ENCODE data around the gene CDC42SE1.

Gene CDC42SE1

DNA sequence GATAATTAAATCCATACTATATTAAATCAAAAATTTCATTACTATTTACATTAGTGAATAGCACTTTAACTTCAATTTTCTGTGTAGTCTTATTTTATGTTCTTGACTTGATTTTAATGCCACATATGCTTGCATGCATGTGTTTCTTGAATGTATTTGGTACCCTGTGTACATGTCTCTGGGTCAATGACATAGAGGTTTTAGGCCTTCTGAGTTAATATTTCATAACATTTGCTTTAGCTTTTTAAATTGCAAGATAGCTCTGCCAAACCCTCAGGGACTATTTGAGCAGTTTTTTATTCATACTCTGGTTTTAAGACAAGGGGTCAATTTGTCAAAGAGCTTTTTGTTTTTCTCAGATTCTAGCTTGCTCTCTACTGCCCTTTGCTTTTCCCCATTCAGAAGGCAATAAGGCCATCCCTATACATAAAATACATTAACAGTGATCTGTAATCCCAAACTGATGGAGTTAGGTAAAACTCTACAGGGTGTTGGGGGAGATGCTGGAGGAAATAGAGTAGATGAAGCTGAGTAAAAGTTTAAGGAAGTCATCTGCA lies 5.7 kb upstream of the CDC42SE1 start:
- H3K27ac Mint-ChIP-seq = peak overlapping the region; percentile 13 to 69 (median 42)
- peaks cover 30% of the 10 kb centered on the region for H3K36me3 Mint-ChIP-seq (ENCODE audit: low read depth)
- H3K4me1 Mint-ChIP-seq = peaks cover 45% of the 10 kb centered on the region
- TF ChIP-seq, protein P1, sequence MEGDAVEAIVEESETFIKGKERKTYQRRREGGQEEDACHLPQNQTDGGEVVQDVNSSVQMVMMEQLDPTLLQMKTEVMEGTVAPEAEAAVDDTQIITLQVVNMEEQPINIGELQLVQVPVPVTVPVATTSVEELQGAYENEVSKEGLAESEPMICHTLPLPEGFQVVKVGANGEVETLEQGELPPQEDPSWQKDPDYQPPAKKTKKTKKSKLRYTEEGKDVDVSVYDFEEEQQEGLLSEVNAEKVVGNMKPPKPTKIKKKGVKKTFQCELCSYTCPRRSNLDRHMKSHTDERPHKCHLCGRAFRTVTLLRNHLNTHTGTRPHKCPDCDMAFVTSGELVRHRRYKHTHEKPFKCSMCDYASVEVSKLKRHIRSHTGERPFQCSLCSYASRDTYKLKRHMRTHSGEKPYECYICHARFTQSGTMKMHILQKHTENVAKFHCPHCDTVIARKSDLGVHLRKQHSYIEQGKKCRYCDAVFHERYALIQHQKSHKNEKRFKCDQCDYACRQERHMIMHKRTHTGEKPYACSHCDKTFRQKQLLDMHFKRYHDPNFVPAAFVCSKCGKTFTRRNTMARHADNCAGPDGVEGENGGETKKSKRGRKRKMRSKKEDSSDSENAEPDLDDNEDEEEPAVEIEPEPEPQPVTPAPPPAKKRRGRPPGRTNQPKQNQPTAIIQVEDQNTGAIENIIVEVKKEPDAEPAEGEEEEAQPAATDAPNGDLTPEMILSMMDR (IDR thresholded peaks at IDR 0.05; ENCODE audit: unreplicated experiment in 3 of 3) = no peak
- H3K9me3 Mint-ChIP-seq = no peaks in the 10 kb centered on the region
- no peaks in the 10 kb centered on the region for H3K27me3 Mint-ChIP-seq (ENCODE audit: low read depth)
- H3K4me3 Mint-ChIP-seq = peak overlapping the region in 1 of 3 experiments; percentile 53

DNA sequence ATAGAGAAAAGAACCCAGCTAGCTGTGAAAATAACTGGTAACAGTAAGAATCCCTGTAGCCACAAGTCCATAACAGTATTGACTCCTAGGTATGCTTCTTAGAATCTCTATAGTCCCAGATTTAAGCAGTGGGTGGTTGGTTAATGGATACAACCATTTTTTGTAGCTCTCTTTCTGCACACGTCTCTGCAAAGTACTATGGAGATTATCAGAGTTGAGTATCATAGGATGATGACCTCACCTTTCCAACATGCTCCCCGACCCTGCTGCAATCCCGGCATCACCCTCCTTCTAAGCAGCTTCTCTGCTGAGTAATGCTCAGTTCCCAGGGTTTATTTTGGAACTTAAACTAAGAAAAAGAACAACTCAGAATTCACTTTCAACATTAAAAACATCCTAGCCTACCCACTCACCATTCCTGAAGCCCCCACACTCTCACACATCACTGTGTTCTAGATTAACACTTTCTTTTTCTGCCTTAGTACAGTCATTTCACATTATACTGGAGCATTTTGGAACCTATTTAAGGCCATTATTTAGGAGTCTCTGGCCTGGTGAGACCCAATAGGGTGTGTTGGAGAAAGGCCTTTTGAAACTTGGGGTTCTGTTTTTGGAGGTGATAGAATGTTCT lies 3.4 kb upstream of the CDC42SE1 start:
- Mint-ChIP-seq H3K9me3 (no peaks in the 10 kb centered on the region), H3K27me3 (ENCODE audit: low read depth) (no peaks in the 10 kb centered on the region), H3K4me1 (peaks cover 41% of the 10 kb centered on the region), H3K4me3 (peak overlapping the region; percentile 90 to 97 (median 94)), H3K27ac (peak overlapping the region; percentile 92 to 98 (median 95)), H3K36me3 (ENCODE audit: low read depth) (peaks cover 22% of the 10 kb centered on the region)
- TF ChIP-seq, protein P1 (IDR thresholded peaks at IDR 0.05; ENCODE audit: unreplicated experiment in 3 of 3) = no peak

DNA sequence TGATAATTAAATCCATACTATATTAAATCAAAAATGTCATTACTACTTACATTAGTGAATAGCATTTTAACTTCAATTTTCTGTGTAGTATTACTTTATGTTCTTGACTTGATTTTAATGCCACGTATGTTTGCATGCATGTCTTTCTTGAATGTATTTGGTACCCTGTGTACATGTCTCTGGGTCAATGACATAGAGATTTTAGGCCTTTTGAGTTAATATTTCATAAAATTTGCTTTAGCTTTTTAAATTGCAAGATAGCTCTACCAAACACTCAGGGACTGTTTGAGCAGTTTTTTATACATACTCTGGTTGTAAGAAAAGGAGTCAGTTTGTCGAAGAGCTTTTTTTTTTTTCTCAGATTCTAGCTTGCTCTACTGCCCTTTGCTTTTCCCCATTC lies 2.3 kb upstream of the CDC42SE1 start:
- TF ChIP-seq, protein P1 (IDR thresholded peaks at IDR 0.05; ENCODE audit: unreplicated experiment in 3 of 3) = no peak
- Mint-ChIP-seq H3K36me3 (ENCODE audit: low read depth) (peaks cover 24% of the 10 kb centered on the region), H3K27ac (peak overlapping the region; percentile 92 to 98 (median 95)), H3K4me3 (peak overlapping the region; percentile 90 to 97 (median 94)), H3K27me3 (ENCODE audit: low read depth) (no peaks in the 10 kb centered on the region), H3K4me1 (peaks cover 50% of the 10 kb centered on the region), H3K9me3 (no peaks in the 10 kb centered on the region)

DNA sequence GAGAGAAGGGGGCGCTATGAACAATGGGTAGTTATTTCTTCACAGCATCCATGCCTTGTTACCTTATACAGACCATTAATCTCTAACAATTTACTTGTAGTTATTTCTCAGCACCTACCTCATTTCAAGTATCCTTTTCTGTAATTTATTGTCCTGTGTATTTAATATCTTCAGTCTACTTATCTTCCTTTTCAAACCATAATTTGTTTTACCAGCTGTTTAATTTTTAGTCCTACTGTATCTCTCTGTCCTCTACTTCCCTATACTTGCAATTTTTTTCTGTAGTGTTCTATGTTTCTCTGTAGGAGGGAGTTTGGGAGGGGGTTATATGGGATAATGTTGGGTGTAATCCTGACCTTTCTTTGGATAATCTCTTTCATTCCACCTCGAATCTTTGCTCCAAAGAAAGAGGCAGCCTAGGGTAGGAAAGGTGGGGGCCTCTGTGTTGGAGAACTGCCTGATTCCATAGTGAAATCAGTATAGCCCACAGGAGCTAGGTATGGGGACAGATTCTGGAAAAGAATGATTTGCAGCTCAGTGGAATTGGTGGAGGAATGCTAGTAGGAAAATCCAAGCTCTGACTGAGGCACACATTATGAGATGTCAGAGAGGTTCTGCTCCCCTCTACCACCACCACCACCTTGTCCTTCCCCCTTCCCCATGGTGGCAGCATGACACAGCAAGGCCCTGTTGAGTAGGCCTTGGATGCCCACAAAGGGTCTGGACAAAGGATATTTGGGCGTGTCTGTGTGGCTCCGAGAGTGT lies 1.4 kb upstream of the CDC42SE1 start:
- TF ChIP-seq, protein P1 (IDR thresholded peaks at IDR 0.05; ENCODE audit: unreplicated experiment in 3 of 3) = no peak
- Mint-ChIP-seq H3K27ac (peak overlapping the region; percentile 92 to 98 (median 95)), H3K4me3 (peak overlapping the region; percentile 90 to 97 (median 94)), H3K36me3 (ENCODE audit: low read depth) (peaks cover 22% of the 10 kb centered on the region), H3K9me3 (no peaks in the 10 kb centered on the region), H3K27me3 (ENCODE audit: low read depth) (no peaks in the 10 kb centered on the region), H3K4me1 (peaks cover 58% of the 10 kb centered on the region)

DNA sequence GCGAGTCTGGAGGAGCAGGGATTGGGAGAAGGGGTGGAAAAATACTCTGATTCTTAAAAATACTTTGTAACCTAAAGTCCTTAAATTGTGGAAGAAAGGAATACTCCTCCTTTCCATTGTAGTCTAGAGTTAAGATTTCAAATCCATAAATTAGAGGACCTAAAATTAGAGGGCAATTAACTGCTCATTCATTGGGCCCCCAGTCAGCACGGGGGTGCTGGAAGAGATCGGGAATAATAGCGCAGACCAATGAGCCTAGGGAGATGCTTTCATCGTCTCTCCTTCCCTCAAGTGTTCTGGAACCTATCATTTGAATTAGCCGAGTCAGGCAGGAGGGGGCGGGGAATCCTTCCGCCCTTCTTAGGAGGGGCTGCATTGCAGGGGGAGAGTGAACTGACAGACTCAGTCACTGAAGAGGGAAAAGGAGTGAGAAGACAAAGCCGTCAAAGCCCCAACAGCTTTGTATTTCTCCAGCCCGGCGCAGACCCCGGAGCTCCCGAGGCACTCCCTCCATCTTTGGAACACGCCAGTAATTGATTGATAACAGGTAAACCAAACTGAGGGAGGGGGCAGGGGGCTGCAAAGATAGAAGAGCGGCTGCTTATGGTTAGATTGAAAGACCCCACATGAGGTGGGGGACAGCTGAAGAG lies 710 bp upstream of the CDC42SE1 start, which contains the start of gene MLLT11:
Gene MLLT11 (plus strand): TSS at position 391 of the 650 bp plus-strand sequence. CDS start 6,828 bp downstream, outside the sequence.
- peaks cover 54% of the 10 kb centered on the region for H3K4me1 Mint-ChIP-seq
- H3K4me3 Mint-ChIP-seq = peak within 1 kb of the TSS; percentile 90 to 97 (median 94)
- H3K27me3 Mint-ChIP-seq (ENCODE audit: low read depth) = no peaks in the 10 kb centered on the region
- peak within 1 kb of the TSS; percentile 92 to 98 (median 95) for H3K27ac Mint-ChIP-seq
- TF ChIP-seq, protein P1 (IDR thresholded peaks at IDR 0.05; ENCODE audit: unreplicated experiment in 3 of 3) = no peak
- H3K9me3 Mint-ChIP-seq = no peaks in the 10 kb centered on the region
- H3K36me3 Mint-ChIP-seq (ENCODE audit: low read depth) = peaks cover 19% of the 10 kb centered on the region

Data from nephron (organoid).